Fibroblast of pulmonary artery (primary cell): ENCODE measurements around the gene VGLL4.

ENCODE experiments used
- DNase-seq: peaks from one replicate; pipeline ENCODE4 v3.0.0-alpha.2; 2010; ENCODE audit warnings: low read depth
- H3K4me3 ChIP-seq: replicated peaks from 2 replicates; pipeline ENCODE4 v1.5.1; 2011; ENCODE audit warnings: low read depth, mild to moderate bottlenecking, control low read depth, low read length, moderate library complexity
- CTCF ChIP-seq: IDR thresholded peaks from 2 replicates; pipeline ENCODE4 v1.5.1; 2011; ENCODE audit warnings: mild to moderate bottlenecking, control low read depth, low read length, inconsistent platforms; ENCODE audit errors: missing control alignments

VGLL4 gene

GRCh38 chr3:11609481-11609880 is 34.2 kb downstream of the VGLL4 start:
- DNase-seq, result no peak
- no peak overlapping the region for H3K4me3 ChIP-seq
- no peak for TF ChIP-seq CTCF

- DNase-seq, result peak; percentile 63
- TF ChIP-seq CTCF, result no peak
Measured at GRCh38 chr3:11607816-11608215, 35.9 kb downstream of the VGLL4 start.

GRCh38 chr3:11606865-11607440 is 36.8 kb downstream of the VGLL4 start:
- TF ChIP-seq CTCF, result no peak
- no peak overlapping the region for H3K4me3 ChIP-seq
- DNase-seq, result no peak

More at GRCh38 chr3:11607816-11608215, 35.9 kb downstream of the VGLL4 start:
- H3K4me3 ChIP-seq, result no peak overlapping the region

- TF ChIP-seq CTCF, result no peak
- H3K4me3 ChIP-seq, result no peak overlapping the region
- no peak for DNase-seq
Measured at GRCh38 chr3:11606090-11606784, 37.5 kb downstream of the VGLL4 start.

- DNase-seq, result no peak
- TF ChIP-seq CTCF, result no peak
Measured at GRCh38 chr3:11605398-11605797, 38.3 kb downstream of the VGLL4 start.

GRCh38 chr3:11604139-11604892 is 39.4 kb downstream of the VGLL4 start:
- no peak overlapping the region for H3K4me3 ChIP-seq
- DNase-seq, result peak; percentile 80
- TF ChIP-seq CTCF, result no peak

More at GRCh38 chr3:11605398-11605797, 38.3 kb downstream of the VGLL4 start:
- no peak overlapping the region for H3K4me3 ChIP-seq
